C1 segment of cervical spinal cord (tissue), 14 donors: ENCODE results near the gene SLC38A1.

Experiments
- DNase-seq, 14 donors: peaks; one replicate each; lab custom pipeline; 2025; lab: John Stamatoyannopoulos, UW

Gene SLC38A1

GRCh38 chr12:46234000-46234399, 34.8 kb downstream of the SLC38A1 start:
- no peak for DNase-seq

DNA sequence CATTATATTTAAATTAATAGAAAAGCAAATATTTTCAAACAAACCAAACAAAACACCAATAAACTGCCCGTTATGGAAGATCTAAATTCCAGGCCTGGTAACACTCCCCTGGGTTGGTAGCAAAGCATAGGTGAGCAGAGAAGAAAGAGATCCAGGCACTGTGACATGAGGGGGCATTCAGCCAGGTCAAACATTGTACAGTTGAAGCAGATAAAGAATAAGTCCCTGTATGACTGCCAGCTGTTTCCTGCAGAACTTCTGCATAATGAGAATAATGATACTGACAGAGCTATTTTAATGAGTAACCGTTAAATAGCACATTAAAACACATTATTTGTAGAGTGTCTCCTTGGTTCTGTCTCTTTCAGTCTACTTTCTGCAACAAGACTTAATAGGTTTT, 35.4 kb downstream of the SLC38A1 start:
- DNase-seq, result no peak

- no peak for DNase-seq
Measured at GRCh38 chr12:46230983-46231382, 37.9 kb downstream of the SLC38A1 start.

- no peak for DNase-seq
Measured at GRCh38 chr12:46230306-46230705, 38.5 kb downstream of the SLC38A1 start.

GRCh38 chr12:46227616-46228015, 41.2 kb downstream of the SLC38A1 start:
- DNase-seq, result no peak

GRCh38 chr12:46224386-46224785, 44.5 kb downstream of the SLC38A1 start:
- DNase-seq, result peak in 6 of 14 donors; percentile 16 to 65 (median 42)

DNA sequence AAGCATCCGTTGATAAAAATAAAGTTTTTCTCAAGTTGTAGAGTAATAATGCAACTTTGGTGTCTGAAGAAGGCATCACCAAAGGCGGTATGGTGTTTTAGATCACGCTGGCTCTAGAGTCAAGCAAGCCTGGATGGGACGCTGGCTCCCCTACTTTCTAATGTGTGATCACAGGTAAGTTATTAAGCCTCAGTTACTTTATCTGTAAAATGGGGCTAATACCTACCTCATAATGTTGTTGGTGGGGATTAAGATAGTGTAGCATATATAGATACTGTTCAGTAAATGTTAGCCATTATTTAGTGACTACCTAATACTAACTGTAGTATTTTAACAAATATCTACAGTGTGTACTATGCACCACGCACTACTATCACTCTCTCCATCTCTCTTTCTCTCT, 45.8 kb downstream of the SLC38A1 start:
- no peak for DNase-seq

DNA sequence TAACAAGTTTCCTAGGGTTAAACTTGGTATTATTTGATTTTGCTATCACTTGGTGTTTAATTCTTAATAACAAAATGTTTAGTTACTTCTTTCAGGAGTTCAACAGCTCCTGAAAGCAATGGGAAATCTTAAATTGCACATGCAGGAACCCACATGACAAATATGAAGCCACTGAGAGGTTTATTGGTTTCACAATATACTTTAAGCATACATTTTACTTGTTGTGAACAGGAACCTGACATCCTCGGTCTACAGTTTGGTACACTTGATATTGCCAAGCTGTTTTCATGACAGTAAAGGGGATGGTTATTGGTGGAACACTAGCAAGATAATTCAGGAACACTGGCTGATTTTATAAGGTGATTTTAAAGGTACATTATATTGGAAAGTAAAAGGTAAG, 46.2 kb downstream of the SLC38A1 start:
- no peak for DNase-seq

- DNase-seq, result no peak
Measured at GRCh38 chr12:46221255-46222128, 47.4 kb downstream of the SLC38A1 start.

DNA sequence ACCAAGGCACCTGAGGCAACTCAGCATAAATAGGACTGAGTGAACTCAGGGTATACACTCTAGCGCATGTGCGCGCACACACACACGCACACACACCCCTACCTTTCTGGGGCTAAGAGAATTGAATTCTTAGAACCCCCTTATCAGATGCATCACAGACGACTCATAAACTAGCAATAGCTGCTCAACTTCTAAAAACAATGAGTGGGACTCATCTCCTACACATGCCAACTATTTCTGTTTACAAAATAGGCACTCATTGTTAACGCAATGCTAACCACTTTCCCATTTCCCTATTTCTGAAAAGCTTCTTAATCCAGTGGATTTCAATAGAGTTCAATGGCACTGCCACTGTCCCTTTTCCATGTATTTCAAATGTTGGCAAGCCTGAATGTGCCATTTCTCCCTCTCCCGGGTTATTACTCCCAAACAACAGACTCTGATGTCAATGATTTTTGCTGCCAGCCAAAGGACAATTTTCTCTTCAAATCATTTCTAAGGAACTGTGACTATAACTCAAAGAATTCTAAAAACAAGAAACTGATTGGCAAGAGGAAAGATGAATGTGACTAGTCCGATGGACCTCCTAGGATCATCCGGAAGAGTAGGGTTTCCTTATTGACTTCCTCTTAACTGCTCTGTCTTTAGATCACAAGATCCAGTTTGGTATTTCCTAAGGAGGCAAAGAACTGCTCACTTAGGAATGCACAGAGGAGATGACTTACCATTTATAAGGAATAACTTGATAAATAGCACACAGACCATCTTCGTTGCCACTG, 48.8 kb downstream of the SLC38A1 start:
- DNase-seq, result peak in 3 of 14 donors; percentile 9 to 33 (median 28)

DNA sequence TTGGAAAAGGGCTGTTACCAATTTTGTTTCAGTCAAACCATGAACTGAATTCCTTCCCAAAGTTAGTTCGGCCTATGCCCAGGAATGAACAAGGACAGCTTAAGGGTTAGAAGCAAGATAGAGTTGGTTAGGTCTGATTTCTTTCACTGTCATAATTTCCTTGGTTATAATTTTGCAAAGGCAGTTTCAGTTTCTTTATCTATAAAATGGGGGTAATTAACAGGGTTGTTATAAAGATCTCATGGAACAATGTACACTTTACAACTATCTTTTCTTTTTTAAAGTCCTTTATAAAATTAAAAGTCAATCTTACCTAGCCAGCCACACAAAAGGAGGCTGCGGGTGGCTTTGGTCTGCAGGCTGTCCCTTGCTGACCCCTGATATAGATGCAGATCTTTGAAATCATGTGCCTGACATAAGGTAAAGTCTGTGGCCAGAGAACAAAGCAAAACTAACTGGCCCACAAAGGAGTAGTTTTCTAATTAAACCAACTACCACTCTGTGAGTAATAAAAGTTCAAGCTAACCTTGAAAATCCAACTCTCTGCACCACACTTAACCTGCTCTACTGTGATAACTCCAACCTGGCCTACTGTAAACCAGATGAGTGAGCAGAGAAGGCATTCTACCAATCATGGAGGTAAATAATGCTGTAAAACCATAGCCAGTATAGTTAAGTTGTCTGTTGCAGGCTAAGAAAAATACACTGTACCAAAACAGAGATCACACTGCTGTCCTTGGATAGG, 49.5 kb downstream of the SLC38A1 start:
- no peak for DNase-seq

GRCh38 chr12:46218322-46219095, 50.3 kb downstream of the SLC38A1 start:
- no peak for DNase-seq

- DNase-seq, result peak in 1 of 14 donors; percentile 3
Measured at GRCh38 chr12:46217541-46218321, 51.1 kb downstream of the SLC38A1 start.

GRCh38 chr12:46214668-46215436, 54.0 kb downstream of the SLC38A1 start:
- no peak for DNase-seq

- DNase-seq, result no peak
Measured at GRCh38 chr12:46212108-46212982, 56.5 kb downstream of the SLC38A1 start.

- DNase-seq, result no peak
Measured at GRCh38 chr12:46210873-46211439, 57.9 kb downstream of the SLC38A1 start.

DNA sequence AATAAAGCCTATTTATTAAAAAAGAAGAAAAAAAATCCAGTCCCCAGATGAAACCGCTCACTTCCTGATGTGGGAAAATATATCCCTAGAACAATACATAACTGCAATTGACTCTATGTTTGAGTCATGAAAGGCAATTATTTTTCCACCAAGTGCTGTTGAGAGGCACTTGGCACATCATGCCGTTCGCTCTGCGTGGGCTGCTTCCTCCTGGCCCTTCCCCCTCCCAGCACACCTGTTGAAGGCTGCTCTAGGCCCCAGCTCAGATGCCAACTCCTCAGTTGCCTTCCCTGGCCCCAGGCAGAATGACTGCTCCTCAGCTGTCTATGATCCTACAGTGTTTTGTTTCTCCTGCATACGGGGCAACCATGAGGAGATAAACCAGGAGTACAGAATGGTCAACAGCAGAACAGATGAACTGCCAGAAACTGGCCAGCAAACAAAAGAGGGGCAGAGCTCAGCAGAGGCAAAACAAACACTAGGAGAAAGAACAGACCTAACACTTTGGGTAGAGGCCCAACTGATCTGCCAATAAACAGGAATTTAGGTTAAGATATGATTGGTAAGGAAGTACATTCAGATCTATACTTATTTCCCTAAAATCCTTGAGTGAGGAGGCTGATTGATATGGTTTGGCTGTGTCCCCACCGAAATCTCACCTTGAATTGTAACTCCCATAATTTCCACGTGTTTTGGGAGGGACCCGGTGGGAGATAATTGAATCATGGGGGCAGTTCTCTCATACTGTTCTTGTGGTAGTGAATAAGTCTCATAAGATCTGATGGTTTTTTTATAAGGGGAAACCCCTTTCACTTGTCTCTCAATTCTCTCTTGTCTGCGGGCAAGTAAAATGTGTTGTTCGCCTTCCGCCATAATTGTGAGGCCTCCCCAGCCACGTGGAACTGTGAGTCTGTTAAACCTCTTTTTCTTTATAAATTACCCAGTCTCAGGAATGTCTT, 58.6 kb downstream of the SLC38A1 start:
- DNase-seq, result peak in 1 of 14 donors; percentile 13
